Neuronal stem cell (in vitro differentiated cells): ENCODE data around the gene C1QTNF6.
"Not testable (repeated sequence)": the region's sequence is repeated elsewhere in the genome, so short reads cannot be mapped to it uniquely, and the experiment has no call there.

ENCODE experiments used
- DNase-seq: peaks from one replicate; pipeline ENCODE4 v3.0.0-alpha.2; 2013; ENCODE audit warnings: low spot score
- H2AFZ ChIP-seq: one replicate; pipeline ENCODE4 v1.6.1; 2013; ENCODE audit warnings: mild to moderate bottlenecking, low read length, inconsistent platforms
- H2AK5ac ChIP-seq: 2 replicates; pipeline ENCODE4 v1.6.1; 2013; ENCODE audit warnings: low read depth, mild to moderate bottlenecking, inconsistent platforms, low read length, moderate library complexity, mixed read lengths
- H2BK120ac ChIP-seq: 2 replicates; pipeline ENCODE4 v1.6.1; 2013; ENCODE audit warnings: low read depth, mild to moderate bottlenecking, inconsistent platforms, low read length, moderate library complexity, mixed read lengths
- H2BK12ac ChIP-seq: one replicate; pipeline ENCODE4 v1.6.1; 2013; ENCODE audit warnings: low read length, inconsistent platforms
- H2BK15ac ChIP-seq: 2 replicates; pipeline ENCODE4 v1.6.1; 2013; ENCODE audit warnings: mild to moderate bottlenecking, low read length, inconsistent platforms, mixed read lengths
- H2BK5ac ChIP-seq: one replicate; pipeline ENCODE4 v1.6.1; 2013; ENCODE audit warnings: inconsistent platforms, mild to moderate bottlenecking, low read length, moderate library complexity
- H3K14ac ChIP-seq: one replicate; pipeline ENCODE4 v1.6.1; 2013; ENCODE audit warnings: low read length, inconsistent platforms
- H3K18ac ChIP-seq: 2 replicates; pipeline ENCODE4 v1.6.1; 2013; ENCODE audit warnings: low read length, inconsistent platforms
- H3K23ac ChIP-seq: 2 replicates; pipeline ENCODE4 v1.6.1; 2013; ENCODE audit warnings: low read depth, mild to moderate bottlenecking, mixed read lengths, low read length, inconsistent platforms; ENCODE audit not compliant: poor library complexity
- H3K27ac ChIP-seq: replicated peaks from 3 replicates; pipeline ENCODE4 v1.5.1; 2013; ENCODE audit warnings: low read length, inconsistent platforms
- H3K27me3 ChIP-seq, 3 experiments: 2 replicates each; pipeline ENCODE4 v1.6.1; 2013; ENCODE audit warnings: low read length in 3 of 3, mild to moderate bottlenecking in 2 of 3, inconsistent platforms in 1 of 3, low read depth in 1 of 3, mixed read lengths in 1 of 3, moderate library complexity in 1 of 3; ENCODE audit not compliant: control insufficient read depth in 3 of 3, insufficient read depth in 3 of 3
- H3K36me3 ChIP-seq, 2 donors: replicated peaks in 1 of 2; 2 replicates each; pipeline ENCODE4 v1.6.1; 2013; ENCODE audit warnings: low read length in 2 of 2; ENCODE audit not compliant: control insufficient read depth in 2 of 2, insufficient read depth in 2 of 2
- H3K4ac ChIP-seq: 2 replicates; pipeline ENCODE4 v1.6.1; 2013; ENCODE audit warnings: inconsistent platforms, mild to moderate bottlenecking, low read length, moderate library complexity
- H3K4me1 ChIP-seq, 2 donors: 1 replicate in 1 of 2; 2 replicates in 1 of 2; pipeline ENCODE4 v1.6.1; 2013; ENCODE audit warnings: low read length in 2 of 2, low read depth in 1 of 2; ENCODE audit not compliant: control insufficient read depth in 2 of 2, insufficient read depth in 1 of 2
- H3K4me2 ChIP-seq: one replicate; pipeline ENCODE4 v1.6.1; 2013; ENCODE audit warnings: mild to moderate bottlenecking, low read length, inconsistent platforms; ENCODE audit not compliant: insufficient read depth, poor library complexity, severe bottlenecking
- H3K4me3 ChIP-seq, 2 donors: 2 replicates each; pipeline ENCODE4 v1.5.1; 2013; ENCODE audit warnings: low read length in 2 of 2, mild to moderate bottlenecking in 2 of 2, inconsistent platforms in 1 of 2, moderate library complexity in 1 of 2
- H3K79me1 ChIP-seq: one replicate; pipeline ENCODE4 v1.6.1; 2013; ENCODE audit warnings: low read depth, mild to moderate bottlenecking, inconsistent platforms, low read length, moderate library complexity
- H3K9ac ChIP-seq: one replicate; pipeline ENCODE4 v1.6.1; 2013; ENCODE audit warnings: mild to moderate bottlenecking, low read depth, low read length, inconsistent platforms; ENCODE audit not compliant: poor library complexity
- H3K9me3 ChIP-seq, 2 donors: replicated peaks in 1 of 2; 2 replicates each; pipeline versions ENCODE3 to v1.6.1; 2013; ENCODE audit warnings: low read length in 2 of 2, mild to moderate bottlenecking in 2 of 2, inconsistent platforms in 1 of 2, low read depth in 1 of 2, mixed read lengths in 1 of 2, moderate library complexity in 1 of 2; ENCODE audit not compliant: control insufficient read depth in 2 of 2, insufficient read depth in 1 of 2
- H4K8ac ChIP-seq: one replicate; pipeline ENCODE4 v1.6.1; 2013; ENCODE audit warnings: low read depth, mild to moderate bottlenecking, inconsistent platforms, low read length, moderate library complexity
- H4K91ac ChIP-seq: one replicate; pipeline ENCODE4 v1.6.1; 2013; ENCODE audit warnings: low read length, low read depth, mild to moderate bottlenecking, inconsistent platforms; ENCODE audit not compliant: poor library complexity
- WGBS, 2 donors: extraction: QIAGEN DNeasy Blood & Tissue Kit; methylation state at CpG; one replicate each; pipeline ENCODE4 v1.1.7; 2013; ENCODE audit warnings: missing lambda C conversion rate in 2 of 2, mixed read lengths in 1 of 2; ENCODE audit not compliant: insufficient read length in 2 of 2, insufficient replicate concordance in 1 of 2; ENCODE audit errors: extremely low coverage in 2 of 2; 5-methylcytosine and 5-hydroxymethylcytosine counted together

Gene C1QTNF6

GRCh38 chr22:37202716-37203115, 14.7 kb upstream of the C1QTNF6 start:
- Histone ChIP-seq H3K14ac (no peak overlapping the region), H3K18ac (no peak overlapping the region), H3K23ac (no peak overlapping the region), H2BK12ac (no peak overlapping the region), H3K79me1 (peaks cover 4% of the 10 kb centered on the region), H3K9ac (no peak overlapping the region), H2AFZ (no peak overlapping the region), H3K36me3 (no peaks in the 10 kb centered on the region), H4K8ac (no peak overlapping the region), H4K91ac (no peak overlapping the region), H3K9me3 (no peaks in the 10 kb centered on the region), H3K4me2 (no peak overlapping the region), H3K27ac (no peak overlapping the region), H2BK15ac (no peak overlapping the region), H3K4me3 (no peak overlapping the region), H3K4ac (no peak overlapping the region), H2BK120ac (no peak overlapping the region), H2AK5ac (no peak overlapping the region), H3K27me3 (peaks cover 0 to 18% (median 0%) of the 10 kb centered on the region in 3 experiments), H3K4me1 (peaks cover 6 to 10% of the 10 kb centered on the region in 2 donors), H2BK5ac (no peak overlapping the region)
- no peak for DNase-seq
- no CpG with 5 or more reads among the region's 10 CpGs for WGBS, 2 donors

DNA sequence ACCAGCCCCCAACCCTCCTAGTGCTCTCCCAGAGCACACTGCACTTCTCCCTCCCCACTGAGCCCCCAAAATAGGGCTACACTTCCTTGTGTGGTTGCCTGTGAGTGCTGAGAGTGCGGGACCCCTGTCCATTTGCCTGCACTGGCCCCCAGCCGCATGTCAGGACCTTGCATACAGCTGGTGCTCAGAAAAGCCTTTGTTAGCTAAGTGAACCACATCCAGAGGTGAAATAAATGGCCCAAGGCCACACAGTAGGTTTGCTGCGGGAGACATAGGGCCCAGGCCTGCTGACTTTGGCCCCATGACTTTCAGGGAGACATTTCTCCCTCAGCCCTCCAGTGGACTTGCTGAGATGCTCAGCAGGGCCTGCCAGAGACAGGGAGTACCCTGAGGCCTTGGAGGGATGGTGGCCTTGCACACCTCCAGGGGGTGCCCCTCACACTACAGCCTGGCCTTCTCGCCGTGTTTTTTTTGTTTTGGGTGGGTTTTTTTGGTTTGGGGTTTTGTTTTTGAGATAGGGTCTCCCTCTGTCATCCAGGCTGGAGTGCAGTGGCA, 14.0 kb upstream of the C1QTNF6 start:
- H3K23ac ChIP-seq = no peak overlapping the region
- no CpG with 5 or more reads among the region's 5 CpGs for WGBS, 2 donors

GRCh38 chr22:37201443-37201820, 13.4 kb upstream of the C1QTNF6 start:
- H2AK5ac ChIP-seq, DNase-seq, H3K36me3 ChIP-seq, H2BK120ac ChIP-seq, H3K14ac ChIP-seq, H3K79me1 ChIP-seq, H3K9me3 ChIP-seq, H3K4me2 ChIP-seq, H3K23ac ChIP-seq, H3K27ac ChIP-seq, H2AFZ ChIP-seq, H3K4me3 ChIP-seq, H4K91ac ChIP-seq, H2BK5ac ChIP-seq, H4K8ac ChIP-seq, H3K9ac ChIP-seq, H3K4ac ChIP-seq, H2BK12ac ChIP-seq, H3K18ac ChIP-seq, H2BK15ac ChIP-seq: not testable (repeated sequence)
- Histone ChIP-seq H3K4me1 (peaks cover 8 to 18% of the 10 kb centered on the region in 2 donors), H3K27me3 (peaks cover 0 to 15% (median 0%) of the 10 kb centered on the region in 3 experiments)
- no CpG with 5 or more reads among the region's 6 CpGs for WGBS, 2 donors

More for the DNA sequence above, 14.0 kb upstream of the C1QTNF6 start:
- Histone ChIP-seq H2AK5ac (no peak overlapping the region), H2AFZ (no peak overlapping the region), H2BK15ac (no peak overlapping the region), H3K4me1 (peaks cover 8 to 15% of the 10 kb centered on the region in 2 donors), H3K9me3 (no peaks in the 10 kb centered on the region), H3K79me1 (peaks cover 5% of the 10 kb centered on the region), H4K91ac (no peak overlapping the region), H2BK5ac (no peak overlapping the region), H3K27ac (no peak overlapping the region), H3K36me3 (no peaks in the 10 kb centered on the region), H3K27me3 (peaks cover 0 to 15% (median 0%) of the 10 kb centered on the region in 3 experiments), H3K9ac (no peak overlapping the region), H4K8ac (no peak overlapping the region), H3K18ac (no peak overlapping the region), H3K4me2 (no peak overlapping the region), H3K4ac (no peak overlapping the region), H2BK12ac (no peak overlapping the region), H2BK120ac (no peak overlapping the region), H3K14ac (no peak overlapping the region), H3K4me3 (no peak overlapping the region)
- no peak for DNase-seq

- H4K8ac ChIP-seq = peak overlapping the region; percentile 3
- H2AFZ ChIP-seq = peak overlapping the region; percentile 68
- WGBS, 2 donors = no CpG with 5 or more reads among the region's 12 CpGs
- H2BK12ac ChIP-seq = no peak overlapping the region
- no peaks in the 10 kb centered on the region for H3K36me3 ChIP-seq
- peak overlapping the region; percentile 41 for H3K4me2 ChIP-seq
- peaks cover 0 to under 1% (median 0%) of the 10 kb centered on the region in 3 experiments for H3K27me3 ChIP-seq
- H3K4me3 ChIP-seq = no peak overlapping the region
- H2AK5ac ChIP-seq = peak overlapping the region; percentile 20
- H3K9me3 ChIP-seq = no peaks in the 10 kb centered on the region
- peaks cover 5% of the 10 kb centered on the region for H3K79me1 ChIP-seq
- peak overlapping the region; percentile 89 for H3K18ac ChIP-seq
- peak overlapping the region; percentile 90 for H2BK15ac ChIP-seq
- peak overlapping the region; percentile 71 for H2BK5ac ChIP-seq
- H3K14ac ChIP-seq = no peak overlapping the region
- H3K23ac ChIP-seq = peak overlapping the region; percentile 52
- no peak overlapping the region for H4K91ac ChIP-seq
- no peak overlapping the region for H2BK120ac ChIP-seq
- H3K4me1 ChIP-seq = peaks cover 8 to 18% of the 10 kb centered on the region in 2 donors
- peak overlapping the region; percentile 81 for H3K4ac ChIP-seq
- no peak overlapping the region for H3K9ac ChIP-seq
- no peak overlapping the region for H3K27ac ChIP-seq
- no peak for DNase-seq
These were observed 11.7 kb upstream of the C1QTNF6 start for GRCh38 chr22:37199760-37200108.
